Psoas muscle (tissue), 8 donors: ENCODE results near the gene REELD1. TPM values are rescaled to one million over a fixed set of nuclear protein-coding genes. Genes with fewer than 3 reads are reported as not detected.

Experiments
- ATAC-seq, 4 donors: fragments of 200-7000 bp; cut with Tn5 transposase; one replicate each; pipeline ENCODE4 v1.9.1; 2020; ENCODE audit warnings: moderate library complexity in 3 of 4, mild to moderate bottlenecking in 2 of 4
- DNase-seq, 2 donors: peaks; one replicate each; pipeline ENCODE4 v3.0.0-alpha.2; 2020
- H3K27ac ChIP-seq: fragments of 200-600 bp; one replicate; pipeline ENCODE4 v1.8.0; 2022
- H3K27me3 ChIP-seq, 3 donors: fragments of 200-600 bp in 1 of 3; one replicate each; pipeline versions ENCODE4 v1.6.1 to v1.8.0; 2013 to 2022; ENCODE audit warnings: low read length in 2 of 3, mild to moderate bottlenecking in 2 of 3, moderate library complexity in 1 of 3; ENCODE audit not compliant: insufficient read depth in 3 of 3
- H3K36me3 ChIP-seq, 2 donors: fragments of 200-600 bp in 1 of 2; one replicate each; pipeline versions ENCODE4 v1.6.1 to v1.8.0; 2013 to 2022; ENCODE audit warnings: low read depth in 1 of 2, mild to moderate bottlenecking in 1 of 2, moderate library complexity in 1 of 2; ENCODE audit not compliant: insufficient read depth in 1 of 2
- H3K4me1 ChIP-seq: fragments of 200-600 bp; one replicate; pipeline ENCODE4 v1.8.0; 2022
- H3K4me3 ChIP-seq: fragments of 200-600 bp; one replicate; pipeline ENCODE4 v1.8.0; 2022; ENCODE audit warnings: mild to moderate bottlenecking
- H3K9me3 ChIP-seq: fragments of 200-600 bp; one replicate; pipeline ENCODE4 v1.8.0; 2022
- CTCF ChIP-seq: fragments of 200-600 bp; IDR thresholded peaks from one replicate; pipeline ENCODE4 v1.8.0; 2022; ENCODE audit warnings: antibody characterized with exemption
- WGBS, 3 donors: extraction: QIAGEN DNeasy Blood & Tissue Kit; methylation state at CpG; one replicate each; pipeline versions ENCODE4 v1.1.6 to v1.1.7; 2013; 5-methylcytosine and 5-hydroxymethylcytosine counted together
- intact Hi-C, 2 donors: fragments of 100-400 bp; cut with DNase I; formaldehyde crosslinking; loops; one replicate each; pipeline versions ENCODE4 v1.11.0 to v1.14.2; 2022
- polyA plus RNA-seq, 3 donors: library from polyadenylated mRNA; stranded (reverse); fragments of 200-250 nt; gene quantifications; one replicate each; pipeline ENCODE4 v1.2.3, GENCODE V29; 2013
- total RNA-seq, 4 donors: library from RNA; stranded (reverse); fragmentation: NEBNext Ultra II Directional in 2 of 4; extraction: Animal tissue kit (Norgen Biotek cat#: 25700) in 2 of 4; gene quantifications; one replicate each; pipeline versions ENCODE4 v1.2.1 to v1.2.4, GENCODE V29; 2021 to 2023
- donor health status: healthy with polysubstance abuse.
- donor health status: DM: no; HTN: no; CAD: no; lungs with moderate emphysema.
- donor health status: Bipolar disorder and iron deficiency.
- donor health status: healthy.
- donor health status: DM: yes; HTN: yes; CAD: no.
- donor health status: DM: no; HTN: no; CAD: no.
- donor health status: DM: no; HTN: no; CAD: no.
- donor health status: DM: yes; HTN: yes; CAD: no.

The REELD1 gene
- total and polyA plus RNA-seq, 7 donors: 0.03 to 0.46 (median 0.10) TPM; not detected in 4

- peak; percentile 16 for TF ChIP-seq CTCF
- peaks cover 39% of the 10 kb centered on the region for H3K4me1 ChIP-seq
- intact Hi-C loops: loop anchor here (5.0 to 10.0 kb wide), 3 partner anchors 231 to 331 kb away; partner anchors contain the start of gene ZNF827 (in 1 of the 2)
- H3K27ac ChIP-seq: peak within 1 kb of the TSS; percentile 93
- no peaks in the 10 kb centered on the region for H3K9me3 ChIP-seq
- ATAC-seq: peak; percentile 95 to 98 (median 96)
- no peaks in the 10 kb centered on the region for H3K27me3 ChIP-seq
- H3K4me3 ChIP-seq: peak within 1 kb of the TSS; percentile 88
- 0 to 1% (median 1%) methylated on average over 72 to 75 of the region's 75 CpGs for WGBS, 3 donors
- DNase-seq: peak; percentile 89 to 90
- H3K36me3 ChIP-seq: no peaks in the 10 kb centered on the region
These were observed 38.5 kb upstream of the REELD1 start, which contains the start of gene LSM6 for GRCh38 chr4:146175541-146176453. LSM6 (plus strand) TSS chr4:146175718; CDS start chr4:146182922, 7,204 bp downstream.

- H3K4me3 ChIP-seq: peak overlapping the region; percentile 88
- intact Hi-C loops: loop anchor here (5.0 to 10.0 kb wide), 3 partner anchors 232 to 332 kb away; partner anchors contain the start of gene ZNF827 (in 1 of the 2)
- peaks cover 41% of the 10 kb centered on the region for H3K4me1 ChIP-seq
These were observed 37.4 kb upstream of the REELD1 start for GRCh38 chr4:146176891-146177290.

GRCh38 chr4:146178126-146178525, 36.2 kb upstream of the REELD1 start:
- 69 to 80% (median 76%) methylated on average over 8 of the region's 8 CpGs for WGBS, 3 donors
- H3K9me3 ChIP-seq: no peaks in the 10 kb centered on the region

More at GRCh38 chr4:146176891-146177290, 37.4 kb upstream of the REELD1 start:
- 66 to 75% (median 73%) methylated on average over 2 of the region's 2 CpGs for WGBS, 3 donors
- Histone ChIP-seq H3K27ac (no peak overlapping the region), H3K36me3 (no peaks in the 10 kb centered on the region), H3K27me3 (no peaks in the 10 kb centered on the region), H3K9me3 (no peaks in the 10 kb centered on the region)
- TF ChIP-seq CTCF: no peak
- no peak for ATAC-seq
- DNase-seq: no peak

GRCh38 chr4:146179784-146180370, 34.5 kb upstream of the REELD1 start:
- Histone ChIP-seq H3K9me3 (no peaks in the 10 kb centered on the region), H3K36me3 (peaks cover 0 to 11% of the 10 kb centered on the region in 2 donors), H3K27ac (peak overlapping the region; percentile 17), H3K27me3 (no peaks in the 10 kb centered on the region), H3K4me1 (peaks cover 54% of the 10 kb centered on the region), H3K4me3 (peak overlapping the region; percentile 20)
- no peak for ATAC-seq
- no peak for TF ChIP-seq CTCF
- 29 to 42% (median 38%) methylated on average over 7 of the region's 7 CpGs for WGBS, 3 donors
- intact Hi-C loops: loop anchor here (5.0 to 10.0 kb wide), 3 partner anchors 235 to 335 kb away; partner anchors contain the start of gene ZNF827 (in 1 of the 2)
- no peak for DNase-seq

More at GRCh38 chr4:146178126-146178525, 36.2 kb upstream of the REELD1 start:
- Histone ChIP-seq H3K27ac (no peak overlapping the region), H3K36me3 (no peaks in the 10 kb centered on the region), H3K27me3 (no peaks in the 10 kb centered on the region), H3K4me3 (no peak overlapping the region), H3K4me1 (peaks cover 49% of the 10 kb centered on the region)
- TF ChIP-seq CTCF: no peak
- intact Hi-C loops: loop anchor here (5.0 to 10.0 kb wide), 3 partner anchors 233 to 333 kb away; partner anchors contain the start of gene ZNF827 (in 1 of the 2)
- ATAC-seq: no peak
- DNase-seq: no peak
